OCI-LY3 (cell line): ENCODE measurements around the gene UGT2B7.

ENCODE experiments used
- CTCF ChIP-seq: fragments of 200-600, 300-600 bp; sonication (generic); IDR thresholded peaks from 2 replicates; pipeline ENCODE4 v1.5.1; 2014; ENCODE audit warnings: antibody characterized with exemption, low read length, low read depth
- EZH2phosphoT487 ChIP-seq: fragments of 200-600 bp; shearing (Covaris generic); IDR thresholded peaks from 2 replicates; pipeline ENCODE4 v1.6.1; 2018; ENCODE audit warnings: antibody characterized with exemption, mixed run types, low read depth

DNA sequence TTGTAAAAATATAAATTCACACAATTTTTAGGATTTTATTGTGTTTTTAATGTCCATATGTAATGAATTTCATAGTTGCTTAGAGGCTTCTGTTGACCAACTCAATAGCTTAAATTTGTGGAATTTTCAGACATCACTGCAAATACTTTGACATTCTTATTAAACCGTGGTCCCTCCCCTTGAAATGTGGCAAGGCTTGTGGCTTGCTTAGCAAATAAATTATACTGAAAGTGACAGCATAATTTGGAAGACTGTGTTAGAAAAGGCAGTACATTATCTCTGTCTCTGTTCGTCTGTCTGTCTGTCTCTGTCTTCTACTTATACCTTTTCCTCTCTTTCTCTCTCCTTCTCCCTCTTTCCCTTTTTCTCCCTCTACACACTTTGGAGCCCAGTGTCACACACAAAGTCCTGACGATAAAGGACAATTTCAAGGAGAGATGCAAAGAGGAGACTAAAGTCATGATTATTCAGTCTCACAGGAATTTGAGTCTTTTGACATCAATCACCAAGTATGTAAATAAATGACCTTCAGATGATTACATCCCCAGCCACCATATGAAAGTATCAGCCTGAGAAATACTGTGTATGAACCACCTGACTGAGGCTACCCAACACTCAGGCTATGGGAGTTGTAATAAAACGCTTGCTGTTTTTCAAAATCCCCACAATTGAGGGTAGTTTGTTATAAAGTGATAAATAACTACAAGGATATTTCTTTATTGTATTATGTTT lies 21.0 kb upstream of the UGT2B7 start:
- TF ChIP-seq CTCF (no peak), EZH2phosphoT487 (no peak)
